H1 (cell line): ENCODE measurements around the gene AGBL4. TPM values are rescaled to one million over a fixed set of nuclear protein-coding genes. Genes with fewer than 3 reads are reported as not detected.

Source experiments
- CTCF ChIA-PET: fragments of 300-600 bp; sonication (Branson Sonifier 250); formaldehyde crosslinking; loops from one replicate; lab custom pipeline; 2021; ENCODE audit not compliant: partially characterized antibody; lab: Charles Lee
- POLR2A ChIA-PET: fragments of 300-600 bp; sonication (Branson Sonifier 250); formaldehyde crosslinking; loops from one replicate; lab custom pipeline; 2021; ENCODE audit warnings: inconsistent platforms; ENCODE audit not compliant: partially characterized antibody; lab: Charles Lee
- DNase-seq, 2 experiments: peaks; one replicate each; pipeline versions ENCODE4 v3.0.0 to v3.0.0-alpha.2; 2010 to 2022; ENCODE audit warnings: low spot score in 2 of 2, low read depth in 1 of 2, mixed read lengths in 1 of 2
- FAIRE-seq: peaks from 2 replicates; lab custom pipeline; 2011; peaks lifted over from hg19 to GRCh38; lab: Jason Lieb, UNC
- H2AFZ ChIP-seq: 2 replicates; pipeline ENCODE4 v1.8.1; 2012; ENCODE audit warnings: low read length, inconsistent platforms
- H2AK5ac ChIP-seq: 2 replicates; pipeline ENCODE4 v1.6.1; 2013; ENCODE audit warnings: low read depth, low read length
- H2BK120ac ChIP-seq: replicated peaks from 2 replicates; pipeline ENCODE3; 2013; ENCODE audit warnings: low read depth, low read length, inconsistent platforms
- H2BK12ac ChIP-seq: 2 replicates; pipeline ENCODE4 v1.6.1; 2013; ENCODE audit warnings: low read depth, low read length
- H2BK15ac ChIP-seq: 2 replicates; pipeline ENCODE4 v1.6.1; 2013; ENCODE audit warnings: low read length
- H2BK20ac ChIP-seq: 2 replicates; pipeline ENCODE4 v1.6.1; 2013; ENCODE audit warnings: low read length
- H2BK5ac ChIP-seq: 2 replicates; pipeline ENCODE4 v1.6.1; 2013; ENCODE audit warnings: low read depth, low read length
- H3K14ac ChIP-seq: 2 replicates; pipeline ENCODE4 v1.6.1; 2013; ENCODE audit warnings: inconsistent platforms; ENCODE audit not compliant: insufficient read length
- H3K18ac ChIP-seq: 2 replicates; pipeline ENCODE4 v1.6.1; 2013; ENCODE audit warnings: low read length; ENCODE audit errors: extremely low read depth
- H3K23ac ChIP-seq: 2 replicates; pipeline ENCODE4 v1.6.1; 2013; ENCODE audit warnings: inconsistent platforms; ENCODE audit not compliant: insufficient read length
- H3K23me2 ChIP-seq: 2 replicates; pipeline ENCODE4 v1.6.1; 2013; ENCODE audit warnings: low read depth, low read length
- H3K27ac ChIP-seq: 2 replicates; pipeline ENCODE4 v1.6.1; 2011; ENCODE audit warnings: low read depth, low read length, inconsistent platforms
- H3K27me3 ChIP-seq, 4 experiments: replicated peaks in 1 of 4; 1 replicate in 1 of 4; 2 replicates in 3 of 4; pipeline versions ENCODE4 v1.6.1 to v1.8.1; 2011 to 2013; ENCODE audit warnings: low read length in 3 of 4, mild to moderate bottlenecking in 3 of 4, inconsistent platforms in 2 of 4, mixed read lengths in 2 of 4, moderate library complexity in 1 of 4; ENCODE audit not compliant: control insufficient read depth in 3 of 4, insufficient read depth in 3 of 4; ENCODE audit errors: extremely low read depth in 1 of 4
- H3K36me3 ChIP-seq, 4 experiments: 2 replicates each; pipeline versions ENCODE4 v1.6.1 to v1.8.1; 2011 to 2013; ENCODE audit warnings: mild to moderate bottlenecking in 4 of 4, low read length in 3 of 4, moderate library complexity in 2 of 4, control low read depth in 1 of 4, inconsistent platforms in 1 of 4; ENCODE audit not compliant: insufficient read depth in 4 of 4, control insufficient read depth in 2 of 4
- H3K4ac ChIP-seq: replicated peaks from 2 replicates; pipeline ENCODE3; 2013; ENCODE audit warnings: low read length, low read depth, mixed read lengths, inconsistent platforms; ENCODE audit not compliant: insufficient read length
- H3K4me1 ChIP-seq, 4 experiments: replicated peaks in 1 of 4; 1 replicate in 1 of 4; 2 replicates in 3 of 4; pipeline versions ENCODE4 v1.6.1 to v1.8.1; 2011 to 2013; ENCODE audit warnings: low read length in 3 of 4, inconsistent platforms in 2 of 4, mixed read lengths in 1 of 4; ENCODE audit not compliant: insufficient read depth in 4 of 4, control insufficient read depth in 3 of 4
- H3K4me2 ChIP-seq, 2 experiments: 2 replicates each; pipeline versions ENCODE4 v1.6.1 to v1.8.1; 2011 to 2013; ENCODE audit warnings: low read depth in 2 of 2, low read length in 2 of 2, control low read depth in 1 of 2, inconsistent platforms in 1 of 2, mild to moderate bottlenecking in 1 of 2; ENCODE audit not compliant: insufficient read depth in 1 of 2
- H3K4me3 ChIP-seq, 4 experiments: fragments of 200-600, 300-600 bp in 1 of 4; sonication (generic), shearing (Covaris generic), sonication (Bioruptor Twin) in 1 of 4; 2 replicates each; pipeline versions ENCODE4 v1.5.1 to v1.8.1; 2011 to 2016; ENCODE audit warnings: low read length in 4 of 4, low read depth in 3 of 4, control low read depth in 2 of 4, inconsistent platforms in 2 of 4, mild to moderate bottlenecking in 2 of 4, mixed read lengths in 1 of 4, moderate library complexity in 1 of 4; ENCODE audit not compliant: insufficient read depth in 2 of 4; ENCODE audit errors: extremely low read depth in 1 of 4
- H3K56ac ChIP-seq: replicated peaks from 2 replicates; pipeline ENCODE3; 2013; ENCODE audit warnings: low read depth, mild to moderate bottlenecking, mixed read lengths, low read length, inconsistent platforms; ENCODE audit not compliant: insufficient read length
- H3K79me1 ChIP-seq: 2 replicates; pipeline ENCODE4 v1.6.1; 2013; ENCODE audit warnings: low read depth, low read length, control low read depth
- H3K79me2 ChIP-seq, 2 experiments: 2 replicates each; pipeline versions ENCODE4 v1.6.1 to v1.8.1; 2012 to 2013; ENCODE audit warnings: low read length in 2 of 2, mild to moderate bottlenecking in 2 of 2, inconsistent platforms in 1 of 2; ENCODE audit not compliant: insufficient read depth in 2 of 2, control insufficient read depth in 1 of 2
- H3K9ac ChIP-seq, 4 experiments: replicated peaks in 1 of 4; 1 replicate in 1 of 4; 2 replicates in 3 of 4; pipeline versions ENCODE4 v1.6.1 to v1.8.1; 2011 to 2013; ENCODE audit warnings: low read depth in 3 of 4, low read length in 3 of 4, control low read depth in 2 of 4, mild to moderate bottlenecking in 2 of 4, moderate library complexity in 2 of 4, inconsistent platforms in 1 of 4; ENCODE audit errors: extremely low read depth in 1 of 4
- H3K9me3 ChIP-seq, 2 experiments: 2 replicates each; pipeline versions ENCODE4 v1.6.1 to v1.8.1; 2012 to 2013; ENCODE audit warnings: mild to moderate bottlenecking in 2 of 2, moderate library complexity in 2 of 2, control low read depth in 1 of 2, inconsistent platforms in 1 of 2, low read depth in 1 of 2, low read length in 1 of 2, mixed read lengths in 1 of 2; ENCODE audit not compliant: insufficient read depth in 2 of 2
- H4K20me1 ChIP-seq, 2 experiments: replicated peaks in 1 of 2; 2 replicates each; pipeline versions ENCODE3 to v1.8.1; 2011 to 2013; ENCODE audit warnings: inconsistent platforms in 2 of 2, low read length in 2 of 2, mild to moderate bottlenecking in 1 of 2; ENCODE audit not compliant: insufficient read depth in 2 of 2, control insufficient read depth in 1 of 2
- H4K5ac ChIP-seq: 2 replicates; pipeline ENCODE4 v1.6.1; 2013; ENCODE audit warnings: low read length, low read depth, mixed read lengths, inconsistent platforms; ENCODE audit not compliant: insufficient read length
- H4K8ac ChIP-seq: 2 replicates; pipeline ENCODE4 v1.8.0; 2013; ENCODE audit warnings: mild to moderate bottlenecking, moderate library complexity, low read length, inconsistent platforms; ENCODE audit not compliant: insufficient read depth; ENCODE audit errors: extremely low read depth
- H4K91ac ChIP-seq: replicated peaks from 2 replicates; pipeline ENCODE3; 2013; ENCODE audit warnings: low read length, mixed read lengths, inconsistent platforms; ENCODE audit not compliant: insufficient read length
- CTCF ChIP-seq, 3 experiments: IDR thresholded peaks; 1 replicate in 2 of 3; 2 replicates in 1 of 3; pipeline versions ENCODE4 v1.5.1 to v1.6.1; 2011; ENCODE audit warnings: low read length in 3 of 3, mild to moderate bottlenecking in 3 of 3, inconsistent platforms in 2 of 3, low read depth in 1 of 3, moderate library complexity in 1 of 3; ENCODE audit not compliant: insufficient read depth in 1 of 3; ENCODE audit errors: control extremely low read depth in 1 of 3
- RAD21 ChIP-seq, 2 experiments: IDR thresholded peaks in 1 of 2; conservative IDR thresholded peaks in 1 of 2; 2 replicates each; pipeline ENCODE4 v1.6.1; 2011; ENCODE audit warnings: low read depth in 2 of 2, low read length in 2 of 2, improper control_type of control experiment in 1 of 2, inconsistent platforms in 1 of 2, mild to moderate bottlenecking in 1 of 2, moderate library complexity in 1 of 2
- SP2 ChIP-seq: IDR thresholded peaks from 2 replicates; pipeline ENCODE4 v1.6.1; 2012; ENCODE audit warnings: mild to moderate bottlenecking, low read length, inconsistent platforms
- SUZ12 ChIP-seq: fragments of 200-600 bp; sonication (generic); IDR thresholded peaks from 2 replicates; pipeline ENCODE4 v1.6.1; 2012; ENCODE audit warnings: mild to moderate bottlenecking, inconsistent platforms, low read length, moderate library complexity, mixed read lengths
- WGBS, 2 experiments: shearing (Covaris generic) in 1 of 2; methylation state at CpG; one replicate each; pipeline versions ENCODE4 v1.1.6 to v1.1.7; 2013 to 2015; ENCODE audit warnings: low lambda C conversion rate in 2 of 2, mixed read lengths in 2 of 2, inconsistent platforms in 1 of 2, low coverage in 1 of 2, missing lambda C conversion rate in 1 of 2; ENCODE audit not compliant: insufficient replicate concordance in 2 of 2, insufficient coverage in 1 of 2, insufficient read length in 1 of 2; ENCODE audit errors: extremely low coverage in 1 of 2, missing lambda C conversion rate in 1 of 2; 5-methylcytosine and 5-hydroxymethylcytosine counted together
- polyA plus RNA-seq, 7 experiments: library from polyadenylated mRNA; depleted of rRNA in 3 of 7; stranded (reverse) in 5 of 7; unstranded in 2 of 7; fragments of >200 nt in 5 of 7; fragments of 200-250 nt in 2 of 7; gene quantifications; 1 replicate in 5 of 7; 2 replicates in 1 of 7; 4 replicates in 1 of 7; pipeline versions ENCODE4 v1.2.1 to v1.2.3, GENCODE V29; 2011 to 2013; ENCODE audit warnings: missing spikeins in 2 of 7, mixed read lengths in 2 of 7
- total RNA-seq: library from RNA; stranded (reverse); fragmentation: NEBNext Ultra II Directional; extraction: Animal tissue kit (Norgen Biotek cat#: 25700); gene quantifications from 2 replicates; pipeline ENCODE4 v1.2.1, GENCODE V29; 2021

Gene AGBL4
- total and polyA plus RNA-seq, 2 of the 8 experiments (the other 6 are each of a cell fraction or from before 2014, with no cell fraction given), result 0.41 to 0.45 TPM

- Histone ChIP-seq H3K9me3 (no peaks in the 10 kb centered on the region), H3K23me2 (no peaks in the 10 kb centered on the region; the same call in 1 of the 2 replicates), H4K5ac (no peak overlapping the region), H3K14ac (no peak overlapping the region), H3K27ac (no peak overlapping the region), H2BK5ac (no peak overlapping the region), H3K36me3 (no peaks in the 10 kb centered on the region), H4K8ac (no peak overlapping the region), H2BK15ac (no peak overlapping the region), H2BK120ac (no peak overlapping the region), H3K18ac (no peak overlapping the region), H3K4ac (no peak overlapping the region), H3K9ac (no peak overlapping the region), H3K4me3 (no peak overlapping the region), H2AK5ac (no peak overlapping the region), H3K79me2 (no peaks in the 10 kb centered on the region), H3K23ac (no peak overlapping the region), H2BK20ac (no peak overlapping the region), H3K27me3 (no peaks in the 10 kb centered on the region), H2BK12ac (no peak overlapping the region)
- WGBS, 2 experiments, result 77% methylated on average over 1 of the region's 1 CpG; no CpG with 5 or more reads in 1 of the 2 experiments
- POLR2A ChIA-PET, result no interaction called here
- TF ChIP-seq CTCF (IDR thresholded peaks at IDR 0.05; ENCODE audit: control extremely low read depth in 1 of 3, insufficient read depth in 1 of 3, low read depth in 1 of 3, low read length in 3 of 3) (peak; percentile 43 to 63 (median 47)), SP2 (no peak), SUZ12 (no peak), RAD21 (IDR thresholded peaks at IDR 0.05 in 1 of 2, conservative IDR thresholded peaks at IDR 0.05 in 1 of 2; ENCODE audit: low read depth in 2 of 2, low read length in 2 of 2) (peak; percentile 76 to 78)
- TF ChIP-seq, all 59 proteins: peak for 2
- H2AFZ ChIP-seq, result no peak overlapping the region
- peak in 1 of 2 experiments; percentile 49 for DNase-seq
- H3K4me1 ChIP-seq, result peaks cover 0 to 5% (median 1%) of the 10 kb centered on the region in 4 experiments; a peak in 1 of 7 replicates
- no peaks in the 10 kb centered on the region; the same call in 1 of the 2 replicates for H3K79me1 ChIP-seq
- H4K91ac ChIP-seq, result no peak overlapping the region
- H4K20me1 ChIP-seq, result no peaks in the 10 kb centered on the region
- H3K4me2 ChIP-seq, result no peak overlapping the region
- H3K56ac ChIP-seq, result no peak overlapping the region
- no peak for FAIRE-seq
- CTCF ChIA-PET, result interaction anchor here (0.6 to 1.5 kb wide), 9 partner anchors 8 to 1797 kb away, joined by 3 to 6 read pairs (median 4); no protein-coding TSS in a partner anchor
Measured at GRCh38 chr1:48552420-48552819, 1471.3 kb downstream of the AGBL4 start.
